Astrocyte (in vitro differentiated cells and primary cell): ENCODE data around the gene TMOD1. TPM values are rescaled to one million over a fixed set of nuclear protein-coding genes. Genes with fewer than 3 reads are reported as not detected.

Experiments used
- DNase-seq: peaks from one replicate; pipeline ENCODE4 v3.0.0-alpha.2; 2010; ENCODE audit warnings: low read depth
- FAIRE-seq: peaks from 2 replicates; lab custom pipeline; 2011; peaks lifted over from hg19 to GRCh38; lab: Jason Lieb, UNC
- H2AFZ ChIP-seq: 2 replicates; pipeline ENCODE4 v1.6.0; 2012; ENCODE audit warnings: low read depth, low read length, inconsistent platforms
- H3K27ac ChIP-seq: 2 replicates; pipeline ENCODE4 v1.5.1; 2011; ENCODE audit warnings: low read depth, low read length, inconsistent platforms
- H3K27me3 ChIP-seq: 2 replicates; pipeline ENCODE4 v1.6.0; 2011; ENCODE audit warnings: low read length, inconsistent platforms; ENCODE audit not compliant: insufficient read depth
- H3K36me3 ChIP-seq: 2 replicates; pipeline ENCODE4 v1.5.1; 2011; ENCODE audit warnings: low read length, inconsistent platforms; ENCODE audit not compliant: insufficient read depth
- H3K4me1 ChIP-seq: 2 replicates; pipeline ENCODE4 v1.5.1; 2011; ENCODE audit warnings: low read length, inconsistent platforms; ENCODE audit not compliant: insufficient read depth
- H3K4me2 ChIP-seq: 2 replicates; pipeline ENCODE4 v1.6.0; 2012; ENCODE audit warnings: low read length, inconsistent platforms
- H3K4me3 ChIP-seq: 2 replicates; pipeline ENCODE4 v1.5.1; 2011; ENCODE audit warnings: low read depth, mild to moderate bottlenecking, low read length, inconsistent platforms; ENCODE audit not compliant: insufficient read depth
- H3K79me2 ChIP-seq: 2 replicates; pipeline ENCODE4 v1.6.0; 2012; ENCODE audit warnings: mild to moderate bottlenecking, low read length, inconsistent platforms; ENCODE audit not compliant: insufficient read depth
- H3K9ac ChIP-seq: 2 replicates; pipeline ENCODE4 v1.6.0; 2012; ENCODE audit warnings: mild to moderate bottlenecking, low read length, inconsistent platforms
- H3K9me3 ChIP-seq: 2 replicates; pipeline ENCODE4 v1.5.1; 2012; ENCODE audit warnings: low read depth, mild to moderate bottlenecking, low read length, inconsistent platforms; ENCODE audit not compliant: insufficient read depth
- H4K20me1 ChIP-seq: 2 replicates; pipeline ENCODE4 v1.6.0; 2012; ENCODE audit warnings: low read length, inconsistent platforms; ENCODE audit not compliant: insufficient read depth
- H3K27ac Mint-ChIP-seq: one replicate; pipeline ENCODE4 v1.8.0; 2021; ENCODE audit warnings: mild to moderate bottlenecking, mixed read lengths; ENCODE audit not compliant: unreplicated experiment
- H3K27me3 Mint-ChIP-seq: one replicate; pipeline ENCODE4 v1.8.0; 2021; ENCODE audit warnings: low read depth, mixed read lengths; ENCODE audit not compliant: unreplicated experiment
- H3K36me3 Mint-ChIP-seq: one replicate; pipeline ENCODE4 v1.8.0; 2021; ENCODE audit warnings: low read depth, mixed read lengths; ENCODE audit not compliant: unreplicated experiment
- H3K4me1 Mint-ChIP-seq: one replicate; pipeline ENCODE4 v1.8.0; 2021; ENCODE audit warnings: low read depth, mixed read lengths; ENCODE audit not compliant: unreplicated experiment
- H3K4me3 Mint-ChIP-seq: one replicate; pipeline ENCODE4 v1.8.0; 2021; ENCODE audit warnings: mild to moderate bottlenecking, moderate library complexity, mixed read lengths; ENCODE audit not compliant: unreplicated experiment
- H3K9me3 Mint-ChIP-seq: one replicate; pipeline ENCODE4 v1.8.0; 2021; ENCODE audit warnings: mild to moderate bottlenecking, mixed read lengths; ENCODE audit not compliant: unreplicated experiment
- EZH2 ChIP-seq: IDR thresholded peaks from 2 replicates; pipeline ENCODE4 v1.6.1; 2012; ENCODE audit warnings: mild to moderate bottlenecking, low read length, inconsistent platforms; ENCODE audit not compliant: insufficient read depth
- total RNA-seq: library from RNA; stranded (reverse); gene quantifications from 2 replicates; pipeline ENCODE4 v1.2.1, GENCODE V29; 2021
- TF ChIP-seq, protein P1 (sequence below): IDR thresholded peaks from 2 replicates; pipeline ENCODE4 v1.5.1; 2011; ENCODE audit warnings: low read depth, mild to moderate bottlenecking, inconsistent platforms, low read length, moderate library complexity; ENCODE audit not compliant: insufficient read depth

The TMOD1 gene
- total RNA-seq, 1 donor from 2014 or later = 0.48 TPM

DNA sequence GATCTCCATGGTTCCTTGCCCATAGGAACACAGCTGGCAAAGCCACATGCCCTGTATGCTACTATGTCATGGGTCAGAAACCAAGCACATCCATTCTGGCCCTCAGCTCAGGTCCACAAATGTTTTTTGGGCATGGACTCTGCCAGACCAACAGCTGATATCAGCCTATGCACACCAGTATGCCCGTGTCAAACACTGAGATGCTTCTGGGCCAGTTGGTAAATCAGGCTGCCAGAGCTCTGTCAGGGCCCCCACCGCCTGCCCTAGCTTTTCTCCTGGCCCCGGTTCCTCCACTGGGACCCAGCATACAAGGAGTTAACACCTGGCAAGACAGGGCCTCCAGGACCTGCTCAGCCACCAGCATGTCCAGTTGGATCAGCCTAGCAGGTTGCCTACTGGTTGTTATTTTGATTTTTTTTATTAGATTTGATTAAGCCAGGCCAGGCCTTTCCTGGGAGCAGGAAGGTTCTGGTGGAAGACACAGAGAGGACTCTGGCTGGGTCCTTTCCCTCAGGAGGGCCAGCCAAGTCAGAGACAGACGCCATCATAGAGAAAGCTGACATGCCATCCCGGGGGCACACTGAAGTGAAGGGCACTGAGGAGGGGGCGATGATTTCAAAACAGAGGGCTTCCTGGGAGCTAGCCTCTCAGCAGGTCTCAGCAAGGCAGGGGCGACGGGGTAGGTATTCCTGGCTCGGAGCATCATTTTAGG is 65.9 kb downstream of the TMOD1 start:
- Mint-ChIP-seq H3K27ac (no peak overlapping the region), H3K27me3 (peaks cover 46% of the 10 kb centered on the region), H3K4me3 (no peak overlapping the region), H3K9me3 (peaks cover 5% of the 10 kb centered on the region), H3K4me1 (peaks cover 2% of the 10 kb centered on the region), H3K36me3 (peaks cover 3% of the 10 kb centered on the region)
- Histone ChIP-seq H2AFZ (no peak overlapping the region), H3K79me2 (no peaks in the 10 kb centered on the region), H4K20me1 (no peaks in the 10 kb centered on the region), H3K27ac (no peak overlapping the region), H3K4me3 (no peak overlapping the region), H3K9ac (no peak overlapping the region), H3K9me3 (no peaks in the 10 kb centered on the region), H3K4me1 (peaks cover 3% of the 10 kb centered on the region), H3K36me3 (no peaks in the 10 kb centered on the region), H3K4me2 (no peak overlapping the region), H3K27me3 (peaks cover under 1% of the 10 kb centered on the region)
- no peak for FAIRE-seq
- TF ChIP-seq, protein P1, sequence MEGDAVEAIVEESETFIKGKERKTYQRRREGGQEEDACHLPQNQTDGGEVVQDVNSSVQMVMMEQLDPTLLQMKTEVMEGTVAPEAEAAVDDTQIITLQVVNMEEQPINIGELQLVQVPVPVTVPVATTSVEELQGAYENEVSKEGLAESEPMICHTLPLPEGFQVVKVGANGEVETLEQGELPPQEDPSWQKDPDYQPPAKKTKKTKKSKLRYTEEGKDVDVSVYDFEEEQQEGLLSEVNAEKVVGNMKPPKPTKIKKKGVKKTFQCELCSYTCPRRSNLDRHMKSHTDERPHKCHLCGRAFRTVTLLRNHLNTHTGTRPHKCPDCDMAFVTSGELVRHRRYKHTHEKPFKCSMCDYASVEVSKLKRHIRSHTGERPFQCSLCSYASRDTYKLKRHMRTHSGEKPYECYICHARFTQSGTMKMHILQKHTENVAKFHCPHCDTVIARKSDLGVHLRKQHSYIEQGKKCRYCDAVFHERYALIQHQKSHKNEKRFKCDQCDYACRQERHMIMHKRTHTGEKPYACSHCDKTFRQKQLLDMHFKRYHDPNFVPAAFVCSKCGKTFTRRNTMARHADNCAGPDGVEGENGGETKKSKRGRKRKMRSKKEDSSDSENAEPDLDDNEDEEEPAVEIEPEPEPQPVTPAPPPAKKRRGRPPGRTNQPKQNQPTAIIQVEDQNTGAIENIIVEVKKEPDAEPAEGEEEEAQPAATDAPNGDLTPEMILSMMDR = no peak
- no peak for TF ChIP-seq EZH2
- DNase-seq = no peak

GRCh38 chr9:97567894-97568202 is 66.4 kb downstream of the TMOD1 start:
- peaks cover 3% of the 10 kb centered on the region for H3K36me3 Mint-ChIP-seq
- peaks cover 3% of the 10 kb centered on the region for H3K4me1 ChIP-seq
- no peak for FAIRE-seq

More at GRCh38 chr9:97567894-97568202, 66.4 kb downstream of the TMOD1 start:
- Mint-ChIP-seq H3K27me3 (peaks cover 46% of the 10 kb centered on the region), H3K9me3 (peaks cover 5% of the 10 kb centered on the region), H3K27ac (no peak overlapping the region), H3K4me1 (peaks cover 2% of the 10 kb centered on the region), H3K4me3 (no peak overlapping the region)
- H3K9ac ChIP-seq = no peak overlapping the region
- no peaks in the 10 kb centered on the region for H3K27me3 ChIP-seq
- no peak for DNase-seq
- H3K79me2 ChIP-seq = no peaks in the 10 kb centered on the region
- H3K4me3 ChIP-seq = no peak overlapping the region
- H2AFZ ChIP-seq = no peak overlapping the region
- TF ChIP-seq, protein P1 = no peak
- TF ChIP-seq EZH2 = no peak
- no peak overlapping the region for H3K27ac ChIP-seq
- H4K20me1 ChIP-seq = no peaks in the 10 kb centered on the region
- no peaks in the 10 kb centered on the region for H3K36me3 ChIP-seq
- no peak overlapping the region for H3K4me2 ChIP-seq
- no peaks in the 10 kb centered on the region for H3K9me3 ChIP-seq
